ENCODE measurements around the gene DBNDD1. TPM values are rescaled to one million over a fixed set of nuclear protein-coding genes. Genes with fewer than 3 reads are reported as not detected.

The DBNDD1 gene, protein sequence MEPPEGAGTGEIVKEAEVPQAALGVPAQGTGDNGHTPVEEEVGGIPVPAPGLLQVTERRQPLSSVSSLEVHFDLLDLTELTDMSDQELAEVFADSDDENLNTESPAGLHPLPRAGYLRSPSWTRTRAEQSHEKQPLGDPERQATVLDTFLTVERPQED
- total RNA-seq: 4.7 and 5.7 TPM in 2 replicates

DNA sequence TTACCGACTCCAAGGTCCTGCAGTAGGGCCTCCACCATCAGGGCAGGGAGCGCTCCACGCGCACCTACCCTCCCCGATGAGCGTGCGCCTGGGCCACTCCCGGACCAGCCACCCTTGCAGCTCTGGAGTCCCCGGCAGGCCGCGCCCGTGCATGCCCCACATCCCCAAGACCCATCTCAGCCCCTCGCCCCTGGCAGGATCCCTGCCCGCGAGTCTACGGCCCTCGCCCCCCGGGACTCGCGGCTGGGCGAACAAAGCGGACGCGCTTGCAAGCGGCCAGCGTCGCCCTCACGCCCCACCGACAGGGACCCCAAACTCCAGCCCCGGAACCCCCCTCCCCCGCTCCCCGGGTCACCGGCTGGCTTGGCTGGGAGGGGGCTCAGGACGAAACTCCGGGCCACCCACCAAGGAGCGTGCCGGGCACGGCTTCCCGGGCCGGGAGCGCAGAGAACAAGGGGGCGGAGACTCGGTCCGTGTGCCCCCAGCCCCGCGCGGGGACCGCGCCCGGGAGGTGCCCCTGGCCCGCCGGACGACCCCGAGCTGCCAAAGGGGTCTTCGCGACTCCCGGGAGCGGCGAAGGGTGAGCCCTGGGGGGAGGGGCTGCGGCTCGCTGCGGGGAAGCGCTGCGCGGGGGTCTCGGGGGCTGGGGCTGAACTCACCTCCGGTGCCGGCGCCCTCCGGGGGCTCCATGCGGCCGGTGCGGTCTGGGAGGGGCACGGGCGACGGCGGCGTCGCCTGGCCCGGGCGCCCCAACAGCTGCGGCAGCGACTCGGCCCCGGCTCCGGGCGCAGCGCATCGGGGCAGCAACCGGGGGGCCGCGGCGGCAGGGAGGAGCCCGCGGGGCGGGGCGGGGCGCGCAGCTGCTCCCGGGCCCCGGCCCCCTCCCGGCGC lies at the start of gene DBNDD1:
Gene DBNDD1, minus strand, starts transcription at position 805 of the 891 bp plus-strand sequence. Its CDS starts 115 bp downstream, at position 690.

Other genes with a start within 250 kb of the DBNDD1 start
- gene FANCA, start 202.8 kb downstream of the DBNDD1 start, total RNA-seq: 11.2 and 15.5 TPM in 2 replicates
- 1.2 and 1.3 TPM in 2 replicates for gene SPIRE2, start 191.0 kb downstream of the DBNDD1 start, total RNA-seq
- 111 and 127 TPM in 2 replicates for gene TCF25, start 145.9 kb downstream of the DBNDD1 start, total RNA-seq
- gene MC1R, start 100.6 kb downstream of the DBNDD1 start, total RNA-seq: 3.9 and 4.1 TPM in 2 replicates
- gene TUBB3, start 96.1 kb downstream of the DBNDD1 start, total RNA-seq: 105 and 143 TPM in 2 replicates
- gene DEF8, start 70.7 kb downstream of the DBNDD1 start, total RNA-seq: 72.9 and 85.9 TPM in 2 replicates
- gene PRDM7, start 57.9 kb upstream of the DBNDD1 start, total RNA-seq: not detected in 2 replicates

All from hair follicular keratinocyte (primary cell).